ENCODE results near the gene GTF2H4.

The GTF2H4 gene

DNA sequence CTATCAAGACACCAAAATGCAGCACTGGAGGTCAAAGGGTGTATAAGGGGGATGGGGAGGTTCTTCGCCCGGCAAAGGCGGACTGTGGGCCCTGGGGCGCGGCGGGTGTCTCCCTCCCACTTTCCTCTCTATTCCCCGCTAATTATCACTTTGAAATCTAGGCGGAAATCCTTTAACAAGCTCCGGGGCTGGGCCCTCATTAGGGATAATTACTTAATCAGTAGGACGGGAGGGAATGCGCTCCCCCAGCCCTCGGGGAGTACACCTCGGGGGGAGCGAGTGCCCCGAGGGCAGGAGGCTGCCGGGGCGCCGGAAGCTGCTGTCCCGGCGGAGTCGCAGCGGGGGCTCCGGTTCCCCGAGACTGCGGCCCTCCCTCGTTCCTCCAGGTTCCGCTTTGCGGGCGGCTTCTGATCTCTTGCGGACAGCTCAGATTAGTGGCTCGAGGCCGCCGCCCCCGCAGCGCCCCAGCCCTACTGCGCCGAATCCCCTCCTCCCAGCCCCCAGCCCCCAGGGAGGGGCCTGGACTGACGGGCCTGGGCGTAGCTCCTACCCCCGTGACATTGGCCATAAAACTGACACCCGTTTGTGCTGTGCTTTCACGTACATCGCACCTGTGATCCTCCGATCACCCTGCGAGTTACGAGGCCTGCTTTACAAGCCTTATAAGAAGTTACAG lies 47.5 kb downstream of the GTF2H4 start:
- H3K27me3 ChIP-seq, result peaks cover 0 to 44% of the 10 kb centered on the region in 2 donors
- intact Hi-C loops (cut with DNase I; ENCODE audit: low total_unique reads), result no loop called here
- peak overlapping the region; percentile 34 to 46 for H3K4me3 ChIP-seq
- DNase-seq, result peak; percentile 46 to 70
- H3K27ac ChIP-seq, result no peak overlapping the region
- H3K9me3 ChIP-seq, result no peaks in the 10 kb centered on the region
- no peak for TF ChIP-seq CTCF (IDR thresholded peaks at IDR 0.05)
- H3K36me3 ChIP-seq, result no peaks in the 10 kb centered on the region
- peaks cover 0 to 11% (median 5%) of the 10 kb centered on the region in 4 donors for H3K4me1 ChIP-seq

DNA sequence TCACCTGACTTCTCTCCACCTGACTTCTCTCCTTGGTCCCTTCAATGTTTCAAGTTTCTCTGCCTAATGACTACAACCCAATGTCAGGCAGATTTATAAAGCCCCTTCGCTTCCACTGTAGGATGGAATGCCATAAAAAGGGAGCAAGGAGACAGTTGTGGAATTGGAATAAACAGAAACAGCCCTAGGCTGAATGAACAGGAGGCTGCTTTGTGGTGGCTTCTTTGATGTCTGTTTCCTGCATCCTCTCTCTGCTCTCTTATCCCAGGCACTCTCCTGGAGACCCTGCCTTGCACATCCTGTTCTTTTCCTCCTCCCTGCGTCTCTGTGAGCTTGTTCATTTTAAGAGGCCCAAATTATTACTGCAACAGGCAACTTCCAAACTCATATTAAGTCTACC lies 49.7 kb downstream of the GTF2H4 start:
- intact Hi-C loops (cut with DNase I; ENCODE audit: low total_unique reads), result no loop called here
- TF ChIP-seq CTCF (IDR thresholded peaks at IDR 0.05), result no peak
- H3K4me3 ChIP-seq, result no peak overlapping the region
- H3K36me3 ChIP-seq, result no peaks in the 10 kb centered on the region
- no peak overlapping the region for H3K27ac ChIP-seq
- peaks cover 0 to 33% of the 10 kb centered on the region in 2 donors for H3K27me3 ChIP-seq
- H3K9me3 ChIP-seq, result no peaks in the 10 kb centered on the region
- no peak for DNase-seq
- peaks cover 0 to 11% (median 5%) of the 10 kb centered on the region in 4 donors for H3K4me1 ChIP-seq

GRCh38 chr6:30960907-30961673 lies 53.1 kb downstream of the GTF2H4 start:
- Histone ChIP-seq H3K9me3 (no peaks in the 10 kb centered on the region), H3K4me1 (peaks cover 0 to under 1% (median 0%) of the 10 kb centered on the region in 4 donors), H3K4me3 (no peak overlapping the region), H3K27me3 (peaks cover 0 to 16% of the 10 kb centered on the region in 2 donors), H3K27ac (no peak overlapping the region), H3K36me3 (no peaks in the 10 kb centered on the region)
- TF ChIP-seq CTCF (IDR thresholded peaks at IDR 0.05), result no peak
- intact Hi-C loops (cut with DNase I; ENCODE audit: low total_unique reads), result no loop called here
- no peak for DNase-seq

GRCh38 chr6:30962716-30963115 lies 54.7 kb downstream of the GTF2H4 start:
- peaks cover 0 to 12% of the 10 kb centered on the region in 2 donors for H3K27me3 ChIP-seq
- TF ChIP-seq CTCF (IDR thresholded peaks at IDR 0.05), result no peak
- intact Hi-C loops (cut with DNase I; ENCODE audit: low total_unique reads), result no loop called here

DNA sequence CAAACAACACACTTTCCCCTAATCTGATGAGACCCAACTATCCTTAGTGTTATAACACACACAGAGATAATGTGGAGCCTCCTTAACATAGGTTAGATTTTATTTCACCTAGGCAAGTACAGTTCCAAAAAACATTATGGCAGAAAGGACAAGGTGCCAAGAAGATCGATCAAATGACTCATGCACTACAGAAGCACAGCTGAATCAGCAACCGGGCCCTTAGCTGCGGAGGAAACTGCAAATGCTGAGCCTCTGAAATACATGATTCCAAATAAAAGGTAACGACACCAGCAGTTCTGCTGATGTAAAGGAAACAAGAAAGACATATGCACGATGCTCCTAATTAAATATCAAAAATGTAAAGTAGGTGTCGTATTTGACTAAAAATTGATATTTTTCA lies 55.6 kb downstream of the GTF2H4 start:
- H3K27ac ChIP-seq, result no peak overlapping the region
- H3K36me3 ChIP-seq, result no peaks in the 10 kb centered on the region
- peaks cover 0 to 12% of the 10 kb centered on the region in 2 donors for H3K27me3 ChIP-seq
- DNase-seq, result no peak
- H3K4me1 ChIP-seq, result no peaks in the 10 kb centered on the region
- H3K9me3 ChIP-seq, result no peaks in the 10 kb centered on the region
- TF ChIP-seq CTCF (IDR thresholded peaks at IDR 0.05), result no peak
- intact Hi-C loops (cut with DNase I; ENCODE audit: low total_unique reads), result no loop called here
- no peak overlapping the region for H3K4me3 ChIP-seq

More at GRCh38 chr6:30962716-30963115, 54.7 kb downstream of the GTF2H4 start:
- Histone ChIP-seq H3K4me3 (no peak overlapping the region), H3K36me3 (no peaks in the 10 kb centered on the region), H3K4me1 (no peaks in the 10 kb centered on the region), H3K9me3 (no peaks in the 10 kb centered on the region), H3K27ac (no peak overlapping the region)
- no peak for DNase-seq
